Endothelial cell of umbilical vein (primary cell): ENCODE data around the gene MZB1. TPM values are rescaled to one million over a fixed set of nuclear protein-coding genes. Genes with fewer than 3 reads are reported as not detected.
"Not testable (repeated sequence)": the region's sequence is repeated elsewhere in the genome, so short reads cannot be mapped to it uniquely, and the experiment has no call there.

ENCODE experiments used
- BruUV-seq: library from RNA; stranded (reverse); fragments of 400-500 nt; replicated peaks from 2 replicates; lab custom pipeline; 2021; lab: Mats Ljungman, UMichigan
- CTCF ChIA-PET: fragments of 300-600, 350-600 bp; sonication (Branson Sonifier 250); formaldehyde crosslinking; loops from one replicate; lab custom pipeline; 2021; ENCODE audit warnings: antibody characterized with exemption, inconsistent platforms; lab: Charles Lee
- POLR2A ChIA-PET: fragments of 300-600, 350-600 bp; sonication (Branson Sonifier 250); formaldehyde crosslinking; loops from one replicate; lab custom pipeline; 2021; ENCODE audit warnings: antibody characterized with exemption, inconsistent platforms; lab: Charles Lee
- DNase-seq: peaks from one replicate; pipeline ENCODE4 v3.0.0-alpha.2; 2011; ENCODE audit warnings: low read depth, low spot score
- FAIRE-seq: peaks from 2 replicates; lab custom pipeline; 2011; peaks lifted over from hg19 to GRCh38; lab: Jason Lieb, UNC
- H2AFZ ChIP-seq: 2 replicates; pipeline ENCODE4 v1.6.0; 2012; ENCODE audit warnings: low read depth, low read length, control low read depth, inconsistent platforms
- H3K27ac ChIP-seq: 2 replicates; pipeline ENCODE4 v1.5.1; 2011; ENCODE audit warnings: low read depth, mild to moderate bottlenecking, control low read depth, low read length, moderate library complexity; ENCODE audit not compliant: insufficient read depth
- H3K27me3 ChIP-seq, 2 experiments: 2 replicates each; pipeline versions ENCODE4 v1.6.0 to v1.6.1; 2011; ENCODE audit warnings: low read length in 2 of 2, mixed read lengths in 1 of 2; ENCODE audit not compliant: control insufficient read depth in 2 of 2, insufficient read depth in 2 of 2
- H3K36me3 ChIP-seq, 2 experiments: 2 replicates in 1 of 2; 3 replicates in 1 of 2; pipeline ENCODE4 v1.5.1; 2011; ENCODE audit warnings: low read length in 2 of 2, mild to moderate bottlenecking in 1 of 2, moderate library complexity in 1 of 2; ENCODE audit not compliant: control insufficient read depth in 2 of 2, insufficient read depth in 2 of 2; ENCODE audit errors: extremely low read depth in 1 of 2
- H3K4me1 ChIP-seq: 3 replicates; pipeline ENCODE4 v1.5.1; 2011; ENCODE audit warnings: mild to moderate bottlenecking, low read length; ENCODE audit not compliant: control insufficient read depth, insufficient read depth; ENCODE audit errors: extremely low read depth
- H3K4me2 ChIP-seq: 2 replicates; pipeline ENCODE4 v1.6.1; 2011; ENCODE audit warnings: low read length, control low read depth, mixed read lengths; ENCODE audit not compliant: insufficient read depth
- H3K4me3 ChIP-seq, 3 experiments: fragments of 200-600 bp in 1 of 3; sonication (generic), shearing (Covaris generic) in 1 of 3; replicated peaks in 1 of 3; 2 replicates each; pipeline ENCODE4 v1.5.1; 2011 to 2016; ENCODE audit warnings: control low read depth in 3 of 3, low read length in 3 of 3, mild to moderate bottlenecking in 2 of 3, inconsistent platforms in 1 of 3, low read depth in 1 of 3, moderate library complexity in 1 of 3; ENCODE audit not compliant: insufficient read depth in 1 of 3
- H3K79me2 ChIP-seq: 2 replicates; pipeline ENCODE4 v1.6.0; 2012; ENCODE audit warnings: low read length, inconsistent platforms; ENCODE audit not compliant: control insufficient read depth, insufficient read depth
- H3K9ac ChIP-seq: replicated peaks from 2 replicates; pipeline ENCODE3; 2011; ENCODE audit warnings: low read length, control low read depth; ENCODE audit not compliant: insufficient read depth; ENCODE audit errors: extremely low read depth
- H3K9me1 ChIP-seq: replicated peaks from 3 replicates; pipeline ENCODE4 v1.6.0; 2011; ENCODE audit warnings: mild to moderate bottlenecking, low read length; ENCODE audit not compliant: control insufficient read depth, insufficient read depth; ENCODE audit errors: extremely low read depth
- H3K9me3 ChIP-seq: replicated peaks from 2 replicates; pipeline ENCODE4 v1.5.1; 2012; ENCODE audit warnings: low read length, inconsistent platforms; ENCODE audit not compliant: control insufficient read depth, insufficient read depth
- H4K20me1 ChIP-seq: replicated peaks from 2 replicates; pipeline ENCODE3; 2011; ENCODE audit warnings: mild to moderate bottlenecking, low read length; ENCODE audit not compliant: control insufficient read depth, insufficient read depth; ENCODE audit errors: extremely low read depth
- CTCF ChIP-seq, 2 donors: IDR thresholded peaks; 1 replicate in 1 of 2; 2 replicates in 1 of 2; pipeline ENCODE4 v1.5.1; 2011; ENCODE audit warnings: low read length in 2 of 2, mild to moderate bottlenecking in 2 of 2, moderate library complexity in 2 of 2, control low read depth in 1 of 2, inconsistent platforms in 1 of 2, low read depth in 1 of 2; ENCODE audit not compliant: insufficient read depth in 1 of 2; ENCODE audit errors: extremely low read depth in 1 of 2
- EZH2 ChIP-seq: IDR thresholded peaks from 2 replicates; pipeline ENCODE4 v1.6.1; 2012; ENCODE audit warnings: borderline replicate concordance, low read depth, mild to moderate bottlenecking, moderate library complexity, low read length, inconsistent platforms; ENCODE audit not compliant: severe bottlenecking
- FOS ChIP-seq: IDR thresholded peaks from 2 replicates; pipeline ENCODE4 v1.6.1; 2011; ENCODE audit warnings: mild to moderate bottlenecking, low read length, moderate library complexity, borderline replicate concordance; ENCODE audit not compliant: insufficient read depth
- GATA2 ChIP-seq: IDR thresholded peaks from 2 replicates; pipeline ENCODE4 v1.7.0; 2011; ENCODE audit warnings: low read depth, mild to moderate bottlenecking, moderate library complexity, mixed read lengths, low read length; ENCODE audit not compliant: insufficient read length, insufficient read depth
- JUN ChIP-seq: IDR thresholded peaks from 2 replicates; pipeline ENCODE4 v1.6.1; 2011; ENCODE audit warnings: borderline replicate concordance, low read depth; ENCODE audit not compliant: insufficient read length, insufficient read depth
- MAX ChIP-seq: IDR thresholded peaks from 2 replicates; pipeline ENCODE4 v1.6.1; 2011; ENCODE audit not compliant: insufficient read depth, insufficient read length
- MYC ChIP-seq: IDR thresholded peaks from one replicate; pipeline ENCODE4 v1.6.1; 2011; ENCODE audit warnings: mild to moderate bottlenecking, low read depth, low read length
- POLR2A ChIP-seq: IDR thresholded peaks from 2 replicates; pipeline ENCODE4 v1.6.1; 2012; ENCODE audit warnings: low read depth, mild to moderate bottlenecking, control low read depth, low read length
- POLR2AphosphoS5 ChIP-seq: IDR thresholded peaks from 2 replicates; pipeline ENCODE4 v1.6.1; 2012; ENCODE audit warnings: low read depth, mild to moderate bottlenecking, control low read depth, low read length, moderate library complexity; ENCODE audit not compliant: insufficient read depth
- dilution Hi-C: fragments of 300-500 bp; cut with MboI; formaldehyde crosslinking; loops from one replicate; pipeline ENCODE4 v1.15.0; 2019; ENCODE audit warnings: low sequenced_read_pairs; ENCODE audit not compliant: extremely low pct_ligation_motif_present
- intact Hi-C: fragments of 100-400 bp; cut with micrococcal nuclease; formaldehyde crosslinking; loops from one replicate; pipeline ENCODE4 v1.10.0; 2022
- polyA plus RNA-seq, 4 experiments: library from polyadenylated mRNA; depleted of rRNA in 3 of 4; stranded (reverse) in 3 of 4; unstranded in 1 of 4; fragments of >200 nt; gene quantifications; 2 replicates each; pipeline versions ENCODE4 v1.2.1 to v1.2.3, GENCODE V29; 2011 to 2012; ENCODE audit warnings: missing spikeins in 1 of 4
- total RNA-seq: library from RNA; stranded (reverse); gene quantifications from 2 replicates; pipeline ENCODE4 v1.2.3, GENCODE V29; 2021

MZB1 gene
- total and polyA plus RNA-seq, 2 donors (not counting 3 experiments of a cell fraction or from before 2014, with no cell fraction given) = not detected

- ChIA-PET POLR2A (interaction anchor here (0.5 kb wide), 1 partner anchor 111 kb away, joined by 3 read pairs; no protein-coding TSS in a partner anchor), CTCF (interaction anchor here (0.9 to 2.4 kb wide), 5 partner anchors 10 to 103 kb away, joined by 3 to 7 read pairs (median 4); no protein-coding TSS in a partner anchor)
- Histone ChIP-seq H2AFZ (no peak overlapping the region), H3K4me1 (no peaks in the 10 kb centered on the region), H3K4me3 (no peak overlapping the region), H3K27me3 (no peaks in the 10 kb centered on the region), H4K20me1 (no peaks in the 10 kb centered on the region), H3K79me2 (no peaks in the 10 kb centered on the region), H3K36me3 (peaks cover 2 to 4% of the 10 kb centered on the region in 2 experiments), H3K9me3 (no peaks in the 10 kb centered on the region), H3K9ac (no peak overlapping the region), H3K4me2 (no peak overlapping the region), H3K27ac (no peak overlapping the region), H3K9me1 (no peaks in the 10 kb centered on the region)
- no peak for DNase-seq
- intact Hi-C loops (no loop called here), dilution Hi-C loops (loop anchor here (10.0 kb wide), 1 partner anchor 114 kb away; no protein-coding TSS in a partner anchor)
- FAIRE-seq = no peak
- BruUV-seq = no TSS peak
- TF ChIP-seq CTCF (IDR thresholded peaks at IDR 0.05; ENCODE audit: extremely low read depth in 1 of 2, insufficient read depth in 1 of 2, low read depth in 1 of 2, low read length in 2 of 2) (no peak), GATA2 (no peak), FOS (no peak), POLR2A (no peak), POLR2AphosphoS5 (no peak), MYC (no peak), EZH2 (no peak), MAX (no peak), JUN (no peak)
Measured at GRCh38 chr5:139410121-139410992, 20.6 kb upstream of the MZB1 start.

- CTCF ChIA-PET = interaction anchor here (0.9 to 1.6 kb wide), 3 partner anchors 9 to 13 kb away, joined by 3 to 4 read pairs (median 3); no protein-coding TSS in a partner anchor
- H3K79me2 ChIP-seq, H3K9ac ChIP-seq, H3K9me1 ChIP-seq, H4K20me1 ChIP-seq, H2AFZ ChIP-seq, DNase-seq, BruUV-seq, H3K9me3 ChIP-seq, POLR2A ChIA-PET, H3K4me1 ChIP-seq, H3K27me3 ChIP-seq, H3K36me3 ChIP-seq, dilution Hi-C loops, H3K27ac ChIP-seq, H3K4me2 ChIP-seq, H3K4me3 ChIP-seq, FAIRE-seq: not testable (repeated sequence)
- intact Hi-C loops = loop anchor here (10.0 kb wide), 1 partner anchor 214 kb away; the partner anchor contains the start of gene SIL1
Measured at GRCh38 chr5:139409116-139409515, 19.4 kb upstream of the MZB1 start.
